ENCODE results near the gene CCDC186.

CCDC186 gene

GRCh38 chr10:114121031-114121430 lies 53.0 kb downstream of the CCDC186 start:
- Histone ChIP-seq H2AFZ (ENCODE audit: low read depth) (no peak overlapping the region), H3K27ac (no peak overlapping the region), H3K4me1 (ENCODE audit: low read depth, poor library complexity, severe bottlenecking) (no peaks in the 10 kb centered on the region), H3K79me2 (ENCODE audit: insufficient read depth, low read depth) (no peaks in the 10 kb centered on the region), H3K36me3 (ENCODE audit: insufficient read depth) (no peaks in the 10 kb centered on the region), H3K9ac (no peak overlapping the region), H3K4me3 (IDR thresholded peaks at IDR 0.05; ENCODE audit: insufficient read depth, low read depth, low read length) (no peak overlapping the region), H3K4me2 (no peak overlapping the region), H4K20me1 (ENCODE audit: insufficient read depth) (no peaks in the 10 kb centered on the region), H3K27me3 (ENCODE audit: insufficient read depth, low read depth) (no peaks in the 10 kb centered on the region)
- no peak; the same call in 1 of the 2 replicates for TF ChIP-seq CTCF (conservative IDR thresholded peaks at IDR 0.05; ENCODE audit: low read depth, low read length)

- Histone ChIP-seq H4K20me1 (ENCODE audit: insufficient read depth) (no peaks in the 10 kb centered on the region), H3K4me1 (ENCODE audit: low read depth, poor library complexity, severe bottlenecking) (no peaks in the 10 kb centered on the region), H3K4me2 (no peak overlapping the region), H3K4me3 (IDR thresholded peaks at IDR 0.05; ENCODE audit: insufficient read depth, low read depth, low read length) (no peak overlapping the region), H2AFZ (ENCODE audit: low read depth) (no peak overlapping the region), H3K9ac (no peak overlapping the region), H3K79me2 (ENCODE audit: insufficient read depth, low read depth) (no peaks in the 10 kb centered on the region), H3K27ac (no peak overlapping the region), H3K27me3 (ENCODE audit: insufficient read depth, low read depth) (no peaks in the 10 kb centered on the region), H3K36me3 (ENCODE audit: insufficient read depth) (no peaks in the 10 kb centered on the region)
- TF ChIP-seq CTCF (conservative IDR thresholded peaks at IDR 0.05; ENCODE audit: low read depth, low read length) = no peak
Measured at GRCh38 chr10:114118514-114118913, 55.5 kb downstream of the CCDC186 start.

- TF ChIP-seq CTCF (conservative IDR thresholded peaks at IDR 0.05; ENCODE audit: low read depth, low read length) = no peak
- H3K36me3 ChIP-seq (ENCODE audit: insufficient read depth) = no peaks in the 10 kb centered on the region
Measured at GRCh38 chr10:114117728-114118127, 56.3 kb downstream of the CCDC186 start.

GRCh38 chr10:114115661-114116445 lies 58.1 kb downstream of the CCDC186 start:
- Histone ChIP-seq H3K4me2 (no peak overlapping the region), H3K27ac (no peak overlapping the region), H3K27me3 (ENCODE audit: insufficient read depth, low read depth) (no peaks in the 10 kb centered on the region), H3K4me3 (IDR thresholded peaks at IDR 0.05; ENCODE audit: insufficient read depth, low read depth, low read length) (no peak overlapping the region), H3K4me1 (ENCODE audit: low read depth, poor library complexity, severe bottlenecking) (no peaks in the 10 kb centered on the region), H4K20me1 (ENCODE audit: insufficient read depth) (no peaks in the 10 kb centered on the region), H3K9ac (no peak overlapping the region), H2AFZ (ENCODE audit: low read depth) (no peak overlapping the region), H3K79me2 (ENCODE audit: insufficient read depth, low read depth) (no peaks in the 10 kb centered on the region), H3K36me3 (ENCODE audit: insufficient read depth) (no peaks in the 10 kb centered on the region)
- TF ChIP-seq CTCF (conservative IDR thresholded peaks at IDR 0.05; ENCODE audit: low read depth, low read length) = no peak

More at GRCh38 chr10:114117728-114118127, 56.3 kb downstream of the CCDC186 start:
- Histone ChIP-seq H3K27me3 (ENCODE audit: insufficient read depth, low read depth) (no peaks in the 10 kb centered on the region), H3K4me2 (no peak overlapping the region), H3K9ac (no peak overlapping the region), H3K4me3 (IDR thresholded peaks at IDR 0.05; ENCODE audit: insufficient read depth, low read depth, low read length) (no peak overlapping the region), H3K4me1 (ENCODE audit: low read depth, poor library complexity, severe bottlenecking) (no peaks in the 10 kb centered on the region), H3K79me2 (ENCODE audit: insufficient read depth, low read depth) (no peaks in the 10 kb centered on the region), H4K20me1 (ENCODE audit: insufficient read depth) (no peaks in the 10 kb centered on the region), H2AFZ (ENCODE audit: low read depth) (no peak overlapping the region), H3K27ac (no peak overlapping the region)
